ENCODE data around the gene NT5DC3.

The NT5DC3 gene

DNA sequence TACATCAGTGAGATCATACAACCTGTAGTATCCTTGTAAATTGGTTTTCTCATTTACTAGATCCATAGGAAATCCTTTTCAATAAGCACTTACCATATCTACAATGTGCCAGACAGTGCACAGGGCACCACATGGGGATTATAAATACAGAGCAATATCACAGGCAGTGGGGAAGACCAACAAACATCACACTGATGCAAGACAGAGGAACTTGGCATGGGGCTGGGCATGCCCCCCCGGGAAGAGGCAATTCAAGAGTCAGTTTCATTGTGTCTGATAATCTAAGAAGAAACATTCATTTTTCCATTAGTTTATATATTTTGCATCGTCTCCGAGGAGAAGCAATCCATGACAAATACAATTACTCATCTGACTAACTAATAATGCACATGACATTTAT, 16.2 kb downstream of the NT5DC3 start:
- Histone ChIP-seq H3K4me3 (ENCODE audit: low read length) (no peak overlapping the region), H3K36me3 (ENCODE audit: control insufficient read depth, insufficient read depth, low read length) (no peaks in the 10 kb centered on the region), H3K4me1 (ENCODE audit: control insufficient read depth, insufficient read depth, low read length) (no peaks in the 10 kb centered on the region), H3K9me3 (ENCODE audit: control insufficient read depth, low read length) (no peaks in the 10 kb centered on the region), H3K27me3 (ENCODE audit: control insufficient read depth, insufficient read depth, low read length) (no peaks in the 10 kb centered on the region), H3K9ac (ENCODE audit: low read length) (no peak overlapping the region)

DNA sequence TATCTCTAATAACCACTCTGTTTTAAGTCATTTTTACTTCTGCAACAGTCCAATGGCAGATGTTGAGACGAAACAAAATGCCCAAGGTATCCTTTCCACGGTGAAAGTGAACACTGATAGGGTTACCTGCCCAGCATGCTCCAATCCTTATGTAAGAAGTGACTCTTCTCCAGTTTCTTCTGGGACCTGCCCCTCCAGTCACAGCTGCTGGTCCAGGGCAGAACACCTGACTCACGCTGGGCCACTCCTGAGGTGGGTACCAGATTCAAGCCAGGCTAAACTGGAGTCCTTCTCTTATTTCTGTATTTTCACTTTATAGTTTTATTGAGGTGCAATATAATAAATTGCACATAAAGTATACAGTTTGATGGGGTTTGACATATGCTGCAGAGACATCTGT, 16.7 kb downstream of the NT5DC3 start:
- Histone ChIP-seq H3K27me3 (ENCODE audit: control insufficient read depth, insufficient read depth, low read length) (no peaks in the 10 kb centered on the region), H3K4me3 (ENCODE audit: low read length) (no peak overlapping the region), H3K4me1 (ENCODE audit: control insufficient read depth, insufficient read depth, low read length) (no peaks in the 10 kb centered on the region), H3K9me3 (ENCODE audit: control insufficient read depth, low read length) (no peaks in the 10 kb centered on the region), H3K9ac (ENCODE audit: low read length) (no peak overlapping the region), H3K36me3 (ENCODE audit: control insufficient read depth, insufficient read depth, low read length) (no peaks in the 10 kb centered on the region)

DNA sequence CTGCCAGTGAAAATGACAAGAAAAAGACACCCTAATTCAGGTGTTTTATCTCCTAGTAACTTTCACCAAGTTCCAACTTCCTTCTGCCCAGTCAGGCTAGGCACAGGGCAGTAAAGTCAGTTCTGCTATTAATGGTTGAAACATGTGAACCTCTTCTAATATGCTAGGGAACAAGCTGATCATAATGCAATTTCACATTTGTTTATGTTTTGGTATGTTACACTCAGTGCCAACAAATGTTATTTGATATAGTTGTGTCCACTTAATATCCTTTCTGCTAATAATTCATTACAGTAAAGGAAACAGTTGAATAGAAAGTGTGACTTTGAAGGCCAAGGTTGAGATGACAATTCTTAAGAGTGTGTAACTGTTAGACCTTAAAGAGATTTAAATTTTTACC, 17.2 kb downstream of the NT5DC3 start:
- H3K27me3 ChIP-seq (ENCODE audit: control insufficient read depth, insufficient read depth, low read length) = no peaks in the 10 kb centered on the region
- no peaks in the 10 kb centered on the region for H3K36me3 ChIP-seq (ENCODE audit: control insufficient read depth, insufficient read depth, low read length)
- H3K9ac ChIP-seq (ENCODE audit: low read length) = no peak overlapping the region
- no peaks in the 10 kb centered on the region for H3K4me1 ChIP-seq (ENCODE audit: control insufficient read depth, insufficient read depth, low read length)
- no peaks in the 10 kb centered on the region for H3K9me3 ChIP-seq (ENCODE audit: control insufficient read depth, low read length)
- H3K4me3 ChIP-seq (ENCODE audit: low read length) = no peak overlapping the region

- H3K9ac ChIP-seq (ENCODE audit: low read length) = no peak overlapping the region
- H3K36me3 ChIP-seq (ENCODE audit: control insufficient read depth, insufficient read depth, low read length) = no peaks in the 10 kb centered on the region
- H3K27me3 ChIP-seq (ENCODE audit: control insufficient read depth, insufficient read depth, low read length) = no peaks in the 10 kb centered on the region
- H3K4me3 ChIP-seq (ENCODE audit: low read length) = no peak overlapping the region
- H3K9me3 ChIP-seq (ENCODE audit: control insufficient read depth, low read length) = no peaks in the 10 kb centered on the region
- H3K4me1 ChIP-seq (ENCODE audit: control insufficient read depth, insufficient read depth, low read length) = no peaks in the 10 kb centered on the region
Observed at GRCh38 chr12:103821773-103822172, 19.3 kb downstream of the NT5DC3 start.

DNA sequence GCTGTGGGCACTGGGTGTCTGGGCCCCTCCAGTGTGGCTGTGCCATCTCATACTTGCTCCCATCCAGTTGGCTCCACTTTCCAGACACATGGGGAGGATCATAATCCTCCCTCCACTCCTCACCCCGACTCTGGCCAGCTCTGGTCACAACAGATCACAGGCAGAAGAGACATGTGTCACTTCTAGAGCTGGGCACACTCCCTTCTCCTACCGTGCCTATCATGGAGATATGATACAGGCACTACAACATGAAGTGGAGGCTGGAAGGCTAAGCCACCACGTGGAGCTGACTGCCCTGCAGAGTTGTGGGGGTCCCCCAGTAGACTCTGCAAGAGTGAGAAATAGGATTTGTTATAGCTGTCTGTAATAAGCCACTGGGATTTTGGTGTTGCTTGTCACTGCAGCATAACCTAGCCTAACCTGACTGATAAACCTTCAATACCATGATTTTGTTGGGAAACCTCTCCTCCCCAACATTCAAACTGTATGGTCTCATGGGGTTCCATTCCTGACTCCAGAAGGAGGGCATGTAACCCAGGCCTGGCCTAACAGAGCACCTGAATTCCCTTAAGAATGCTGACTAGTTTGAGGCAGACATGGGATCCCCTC, 20.0 kb downstream of the NT5DC3 start:
- Histone ChIP-seq H3K27me3 (ENCODE audit: control insufficient read depth, insufficient read depth, low read length) (no peaks in the 10 kb centered on the region), H3K9ac (ENCODE audit: low read length) (no peak overlapping the region), H3K4me3 (ENCODE audit: low read length) (no peak overlapping the region), H3K4me1 (ENCODE audit: control insufficient read depth, insufficient read depth, low read length) (no peaks in the 10 kb centered on the region), H3K36me3 (ENCODE audit: control insufficient read depth, insufficient read depth, low read length) (no peaks in the 10 kb centered on the region), H3K9me3 (ENCODE audit: control insufficient read depth, low read length) (no peaks in the 10 kb centered on the region)

- no peaks in the 10 kb centered on the region for H3K27me3 ChIP-seq (ENCODE audit: control insufficient read depth, insufficient read depth, low read length)
- no peaks in the 10 kb centered on the region for H3K4me1 ChIP-seq (ENCODE audit: control insufficient read depth, insufficient read depth, low read length)
- H3K36me3 ChIP-seq (ENCODE audit: control insufficient read depth, insufficient read depth, low read length) = no peaks in the 10 kb centered on the region
- H3K4me3 ChIP-seq (ENCODE audit: low read length) = no peak overlapping the region
- H3K9me3 ChIP-seq (ENCODE audit: control insufficient read depth, low read length) = no peaks in the 10 kb centered on the region
- H3K9ac ChIP-seq (ENCODE audit: low read length) = no peak overlapping the region
Observed at GRCh38 chr12:103820361-103820760, 20.7 kb downstream of the NT5DC3 start.

DNA sequence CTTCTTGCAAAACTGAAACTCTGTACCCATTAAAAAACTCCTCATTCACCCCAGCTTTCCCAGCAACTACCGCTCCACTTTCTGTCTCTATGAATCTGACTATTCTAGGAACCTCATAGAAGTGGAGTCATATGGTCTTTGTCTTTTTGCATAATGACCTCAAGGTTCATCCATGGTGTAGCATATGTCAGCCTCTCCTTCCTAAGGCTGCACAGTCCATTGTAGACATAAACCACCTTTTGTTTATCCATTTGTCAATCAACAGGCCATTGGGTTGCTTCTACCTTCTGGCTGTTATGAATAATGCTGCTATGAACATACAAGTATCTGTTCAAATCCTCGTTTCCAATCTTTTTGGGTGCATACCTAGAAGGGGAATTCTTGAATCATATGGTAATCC, 21.1 kb downstream of the NT5DC3 start:
- H3K9ac ChIP-seq (ENCODE audit: low read length) = no peak overlapping the region
- H3K27me3 ChIP-seq (ENCODE audit: control insufficient read depth, insufficient read depth, low read length) = no peaks in the 10 kb centered on the region
- no peak overlapping the region for H3K4me3 ChIP-seq (ENCODE audit: low read length)
- no peaks in the 10 kb centered on the region for H3K9me3 ChIP-seq (ENCODE audit: control insufficient read depth, low read length)
- no peaks in the 10 kb centered on the region for H3K4me1 ChIP-seq (ENCODE audit: control insufficient read depth, insufficient read depth, low read length)
- H3K36me3 ChIP-seq (ENCODE audit: control insufficient read depth, insufficient read depth, low read length) = no peaks in the 10 kb centered on the region

DNA sequence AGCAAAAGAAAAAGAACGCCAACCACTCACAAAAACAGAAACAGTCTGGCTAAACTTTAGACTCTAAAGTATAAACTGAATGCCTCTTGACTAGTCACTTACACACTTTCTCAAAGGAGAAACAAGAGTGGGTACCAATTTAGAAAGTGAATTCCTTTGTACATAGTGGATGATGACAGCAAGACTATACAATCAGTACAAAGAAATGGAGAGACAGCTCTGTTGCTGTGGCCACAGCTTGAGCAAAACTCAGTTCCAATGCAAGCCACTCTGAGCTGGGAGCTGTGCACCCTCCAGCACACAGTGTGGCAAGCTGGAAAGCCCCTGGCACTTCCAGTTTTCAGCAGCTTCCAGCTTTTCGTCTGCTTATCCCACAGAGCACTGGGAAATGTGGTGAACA, 21.7 kb downstream of the NT5DC3 start:
- Histone ChIP-seq H3K27me3 (ENCODE audit: control insufficient read depth, insufficient read depth, low read length) (no peaks in the 10 kb centered on the region), H3K36me3 (ENCODE audit: control insufficient read depth, insufficient read depth, low read length) (no peaks in the 10 kb centered on the region), H3K9ac (ENCODE audit: low read length) (no peak overlapping the region), H3K4me3 (ENCODE audit: low read length) (no peak overlapping the region), H3K9me3 (ENCODE audit: control insufficient read depth, low read length) (no peaks in the 10 kb centered on the region), H3K4me1 (ENCODE audit: control insufficient read depth, insufficient read depth, low read length) (no peaks in the 10 kb centered on the region)

- Histone ChIP-seq H3K9ac (ENCODE audit: low read length) (no peak overlapping the region), H3K4me1 (ENCODE audit: control insufficient read depth, insufficient read depth, low read length) (no peaks in the 10 kb centered on the region), H3K9me3 (ENCODE audit: control insufficient read depth, low read length) (no peaks in the 10 kb centered on the region), H3K36me3 (ENCODE audit: control insufficient read depth, insufficient read depth, low read length) (no peaks in the 10 kb centered on the region), H3K4me3 (ENCODE audit: low read length) (no peak overlapping the region), H3K27me3 (ENCODE audit: control insufficient read depth, insufficient read depth, low read length) (no peaks in the 10 kb centered on the region)
Observed at GRCh38 chr12:103817791-103818190, 23.2 kb downstream of the NT5DC3 start.

GRCh38 chr12:103816663-103817062, 24.4 kb downstream of the NT5DC3 start:
- no peaks in the 10 kb centered on the region for H3K4me1 ChIP-seq (ENCODE audit: control insufficient read depth, insufficient read depth, low read length)
- no peaks in the 10 kb centered on the region for H3K36me3 ChIP-seq (ENCODE audit: control insufficient read depth, insufficient read depth, low read length)
- H3K9me3 ChIP-seq (ENCODE audit: control insufficient read depth, low read length) = no peaks in the 10 kb centered on the region
- no peaks in the 10 kb centered on the region for H3K27me3 ChIP-seq (ENCODE audit: control insufficient read depth, insufficient read depth, low read length)
- no peak overlapping the region for H3K4me3 ChIP-seq (ENCODE audit: low read length)
- no peak overlapping the region for H3K9ac ChIP-seq (ENCODE audit: low read length)

GRCh38 chr12:103814436-103814835, 26.6 kb downstream of the NT5DC3 start:
- H3K9me3 ChIP-seq (ENCODE audit: control insufficient read depth, low read length) = no peaks in the 10 kb centered on the region
- no peak overlapping the region for H3K9ac ChIP-seq (ENCODE audit: low read length)
- no peak overlapping the region for H3K4me3 ChIP-seq (ENCODE audit: low read length)
- H3K4me1 ChIP-seq (ENCODE audit: control insufficient read depth, insufficient read depth, low read length) = no peaks in the 10 kb centered on the region
- no peaks in the 10 kb centered on the region for H3K27me3 ChIP-seq (ENCODE audit: control insufficient read depth, insufficient read depth, low read length)
- no peaks in the 10 kb centered on the region for H3K36me3 ChIP-seq (ENCODE audit: control insufficient read depth, insufficient read depth, low read length)

DNA sequence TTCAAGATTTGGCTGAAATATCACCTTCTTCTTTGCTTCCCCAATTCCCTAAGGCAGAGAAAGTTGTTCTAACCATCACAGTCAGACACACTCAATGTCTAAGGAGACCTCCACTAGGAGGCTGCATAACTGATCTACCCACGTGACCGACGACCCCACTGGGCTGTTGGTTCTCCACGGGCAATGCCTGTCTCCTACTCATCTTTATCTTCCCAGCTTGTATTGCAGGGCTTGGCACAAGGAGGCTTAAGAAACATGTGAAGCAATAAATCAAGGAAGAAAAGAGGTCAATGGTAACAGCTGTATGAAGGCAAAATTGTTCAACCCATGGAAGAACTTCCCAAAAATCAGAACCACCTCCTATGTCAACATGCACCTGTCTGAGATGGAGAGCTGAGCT, 27.1 kb downstream of the NT5DC3 start:
- Histone ChIP-seq H3K9me3 (ENCODE audit: control insufficient read depth, low read length) (no peaks in the 10 kb centered on the region), H3K4me3 (ENCODE audit: low read length) (no peak overlapping the region), H3K36me3 (ENCODE audit: control insufficient read depth, insufficient read depth, low read length) (no peaks in the 10 kb centered on the region)

GRCh38 chr12:103813426-103813825, 27.6 kb downstream of the NT5DC3 start:
- H3K9me3 ChIP-seq (ENCODE audit: control insufficient read depth, low read length) = no peaks in the 10 kb centered on the region
- H3K4me3 ChIP-seq (ENCODE audit: low read length) = no peak overlapping the region
- no peak overlapping the region for H3K9ac ChIP-seq (ENCODE audit: low read length)
- H3K4me1 ChIP-seq (ENCODE audit: control insufficient read depth, insufficient read depth, low read length) = peaks cover 4% of the 10 kb centered on the region
- no peaks in the 10 kb centered on the region for H3K27me3 ChIP-seq (ENCODE audit: control insufficient read depth, insufficient read depth, low read length)
- H3K36me3 ChIP-seq (ENCODE audit: control insufficient read depth, insufficient read depth, low read length) = no peaks in the 10 kb centered on the region

More for the DNA sequence above, 27.1 kb downstream of the NT5DC3 start:
- Histone ChIP-seq H3K9ac (ENCODE audit: low read length) (no peak overlapping the region), H3K27me3 (ENCODE audit: control insufficient read depth, insufficient read depth, low read length) (no peaks in the 10 kb centered on the region), H3K4me1 (ENCODE audit: control insufficient read depth, insufficient read depth, low read length) (peaks cover under 1% of the 10 kb centered on the region)

Data from mucosa of stomach (tissue), 1 donor.